GM23338 (cell line): ENCODE measurements around the gene SRCIN1. TPM values are rescaled to one million over a fixed set of nuclear protein-coding genes. Genes with fewer than 3 reads are reported as not detected.

Experiments
- ATAC-seq: fragments of 200-7000 bp; cut with Tn5 transposase; 3 replicates; pipeline ENCODE4 v1.9.1; 2020
- DNase-seq: peaks from one replicate; pipeline ENCODE4 v3.0.0-alpha.2; 2015; ENCODE audit warnings: low spot score
- H2AFZ ChIP-seq: fragments of 200-600 bp; sonication (generic); 2 replicates; pipeline ENCODE4 v1.8.0; 2016; ENCODE audit warnings: antibody characterized with exemption, mild to moderate bottlenecking, moderate library complexity
- H3F3A ChIP-seq: fragments of 200-600 bp; sonication (generic); replicated peaks from 2 replicates; pipeline ENCODE4 v1.8.0; 2017; ENCODE audit warnings: antibody characterized with exemption, mixed run types, low read depth
- H3K27ac ChIP-seq: fragments of 200-600 bp; sonication (generic); 2 replicates; pipeline ENCODE4 v1.6.1; 2016; ENCODE audit warnings: low read depth
- H3K27me3 ChIP-seq: fragments of 200-600 bp; sonication (generic); 2 replicates; pipeline ENCODE4 v1.8.0; 2016; ENCODE audit warnings: mild to moderate bottlenecking, mixed run types, moderate library complexity; ENCODE audit not compliant: insufficient read depth
- H3K36me3 ChIP-seq: fragments of 200-600 bp; sonication (generic); 2 replicates; pipeline ENCODE4 v1.8.0; 2016; ENCODE audit warnings: mild to moderate bottlenecking; ENCODE audit not compliant: insufficient read depth
- H3K4me1 ChIP-seq: fragments of 200-600 bp; sonication (generic); 2 replicates; pipeline ENCODE4 v1.8.0; 2016; ENCODE audit warnings: mild to moderate bottlenecking, moderate library complexity; ENCODE audit not compliant: insufficient read depth
- H3K4me2 ChIP-seq: fragments of 200-600 bp; sonication (generic); 2 replicates; pipeline ENCODE4 v1.7.1; 2017; ENCODE audit warnings: mixed run types
- H3K4me3 ChIP-seq: fragments of 200-600 bp; sonication (generic); 2 replicates; pipeline ENCODE4 v1.6.1; 2016; ENCODE audit warnings: mixed run types
- H3K79me2 ChIP-seq: fragments of 200-600 bp; sonication (generic); replicated peaks from 2 replicates; pipeline ENCODE4 v1.8.0; 2017; ENCODE audit warnings: mild to moderate bottlenecking; ENCODE audit not compliant: insufficient read depth
- H3K9me2 ChIP-seq: fragments of 200-600 bp; sonication (generic); 2 replicates; pipeline ENCODE4 v1.8.0; 2017; ENCODE audit not compliant: insufficient read depth
- H4K20me1 ChIP-seq: fragments of 200-600 bp; sonication (generic); replicated peaks from 2 replicates; pipeline ENCODE4 v1.8.0; 2017; ENCODE audit warnings: mild to moderate bottlenecking; ENCODE audit not compliant: insufficient read depth
- H3K27ac Mint-ChIP-seq: 2 replicates; pipeline ENCODE4 v1.8.0; 2020; ENCODE audit warnings: inconsistent platforms, mild to moderate bottlenecking, moderate library complexity, mixed read lengths
- H3K27me3 Mint-ChIP-seq: 3 replicates; pipeline ENCODE4 v1.8.0; 2022; ENCODE audit warnings: low read depth, mild to moderate bottlenecking, moderate library complexity, mixed read lengths, inconsistent platforms; ENCODE audit not compliant: insufficient read depth, poor library complexity
- H3K36me3 Mint-ChIP-seq: 3 replicates; pipeline ENCODE4 v1.8.0; 2021; ENCODE audit warnings: low read depth, mild to moderate bottlenecking, inconsistent platforms, moderate library complexity, mixed read lengths
- H3K4me1 Mint-ChIP-seq: 3 replicates; pipeline ENCODE4 v1.8.0; 2020; ENCODE audit warnings: mild to moderate bottlenecking, inconsistent platforms, mixed read lengths
- H3K4me3 Mint-ChIP-seq: 3 replicates; pipeline ENCODE4 v1.8.0; 2021; ENCODE audit warnings: moderate library complexity, mild to moderate bottlenecking, inconsistent platforms, mixed read lengths
- H3K9me3 Mint-ChIP-seq: 3 replicates; pipeline ENCODE4 v1.8.0; 2020; ENCODE audit warnings: moderate library complexity, mild to moderate bottlenecking, inconsistent platforms, mixed read lengths
- ETS1 ChIP-seq: IDR thresholded peaks from 2 replicates; pipeline ENCODE4 v1.6.1; 2016; ENCODE audit warnings: antibody characterized with exemption
- EZH2phosphoT487 ChIP-seq: fragments of 200-600 bp; sonication (generic); IDR thresholded peaks from one replicate; pipeline ENCODE4 v1.8.1; 2018; ENCODE audit warnings: antibody characterized with exemption; ENCODE audit not compliant: unreplicated experiment
- NANOG ChIP-seq: IDR thresholded peaks from 2 replicates; pipeline ENCODE4 v1.6.1; 2016; ENCODE audit warnings: antibody characterized with exemption, borderline replicate concordance
- STAT1 ChIP-seq: IDR thresholded peaks from one replicate; pipeline ENCODE4 v1.6.1; 2016; ENCODE audit warnings: antibody characterized with exemption; ENCODE audit not compliant: unreplicated experiment
- ZNF331 ChIP-seq: fragments of 250-450 bp; sonication (Bioruptor Pico); IDR thresholded peaks from 2 replicates; pipeline ENCODE4 v1.5.0; 2020; ENCODE audit warnings: low read depth, mild to moderate bottlenecking, moderate library complexity
- ZNF462 ChIP-seq: fragments of 250-450 bp; sonication (Bioruptor Pico); IDR thresholded peaks from 2 replicates; pipeline ENCODE4 v1.5.0; 2020; ENCODE audit warnings: mild to moderate bottlenecking, moderate library complexity
- polyA plus RNA-seq: library from polyadenylated mRNA; unstranded; fragments of >200 nt; fragmentation: Nextera tagmentation; extraction: Ambion mirVana; gene quantifications from 2 replicates; pipeline ENCODE4 v1.2.1, GENCODE V29; 2016
- total RNA-seq: library from RNA; depleted of rRNA; stranded (reverse); fragments of >200 nt; shearing (Covaris generic); gene quantifications from 2 replicates; pipeline ENCODE4 v1.2.3, GENCODE V29; 2014
- TF ChIP-seq, protein P1 (sequence below), 2 experiments: fragments of 200-600 bp in 1 of 2; sonication (generic) in 1 of 2; conservative IDR thresholded peaks; 2 replicates each; pipeline versions ENCODE4 v1.5.1 to v1.6.1; 2016 to 2017; ENCODE audit warnings: antibody characterized with exemption in 2 of 2, low read depth in 2 of 2, mild to moderate bottlenecking in 2 of 2, moderate library complexity in 1 of 2

The SRCIN1 gene
- total and polyA plus RNA-seq, 2 experiments from 2014 or later = 0.87 to 2.2 TPM

DNA sequence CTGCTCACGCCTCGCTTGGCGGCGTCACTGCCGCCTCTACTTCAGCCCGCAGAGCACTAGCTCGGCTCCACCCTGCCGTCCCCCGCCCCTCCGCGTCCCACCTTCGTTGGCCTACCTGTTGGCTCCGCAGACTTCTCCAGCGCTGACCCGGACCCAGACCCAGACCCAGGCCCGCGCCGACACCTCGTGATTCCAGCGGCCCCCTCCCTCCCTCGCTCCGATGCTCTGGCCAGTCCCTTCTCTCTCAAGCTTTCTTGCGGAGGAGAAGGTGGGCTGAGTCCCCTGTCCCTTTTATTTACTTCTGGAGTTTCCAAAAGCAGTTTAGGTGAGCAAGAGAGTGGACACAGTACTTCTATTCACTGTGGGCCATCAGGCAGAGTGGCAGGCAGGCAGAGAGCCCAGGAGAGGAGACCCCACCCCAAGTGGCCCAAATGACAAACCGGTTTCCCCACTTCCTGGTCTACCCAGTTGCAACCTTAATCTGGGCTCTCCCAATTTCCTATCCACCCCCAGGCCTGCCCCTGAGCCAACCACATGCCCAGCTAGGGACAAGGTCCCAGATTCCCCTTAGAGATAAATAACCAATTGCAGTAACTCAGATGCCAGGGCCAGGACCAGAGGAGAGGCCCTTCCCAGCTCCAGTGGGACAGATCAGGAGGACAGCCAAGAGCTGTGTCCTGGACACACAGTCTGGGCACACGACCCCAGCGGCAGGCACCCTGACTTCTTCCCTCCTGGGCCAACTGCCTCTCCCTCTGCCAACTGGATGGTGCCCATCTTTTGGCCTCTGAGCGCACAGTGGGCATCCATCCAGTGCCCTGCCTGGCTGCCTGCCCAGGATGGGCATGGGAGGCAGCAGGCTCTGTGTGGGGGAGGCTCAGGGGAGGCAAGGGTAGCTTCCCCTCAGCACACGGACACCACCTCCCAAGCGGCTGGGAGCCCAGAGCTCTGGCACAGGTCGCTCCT, 1.2 kb upstream of the SRCIN1 start:
- peak overlapping the region; percentile 92 for H3K4me2 ChIP-seq
- H3K4me3 ChIP-seq = peak overlapping the region; percentile 72
- no peak for TF ChIP-seq ETS1
- TF ChIP-seq, protein P1, sequence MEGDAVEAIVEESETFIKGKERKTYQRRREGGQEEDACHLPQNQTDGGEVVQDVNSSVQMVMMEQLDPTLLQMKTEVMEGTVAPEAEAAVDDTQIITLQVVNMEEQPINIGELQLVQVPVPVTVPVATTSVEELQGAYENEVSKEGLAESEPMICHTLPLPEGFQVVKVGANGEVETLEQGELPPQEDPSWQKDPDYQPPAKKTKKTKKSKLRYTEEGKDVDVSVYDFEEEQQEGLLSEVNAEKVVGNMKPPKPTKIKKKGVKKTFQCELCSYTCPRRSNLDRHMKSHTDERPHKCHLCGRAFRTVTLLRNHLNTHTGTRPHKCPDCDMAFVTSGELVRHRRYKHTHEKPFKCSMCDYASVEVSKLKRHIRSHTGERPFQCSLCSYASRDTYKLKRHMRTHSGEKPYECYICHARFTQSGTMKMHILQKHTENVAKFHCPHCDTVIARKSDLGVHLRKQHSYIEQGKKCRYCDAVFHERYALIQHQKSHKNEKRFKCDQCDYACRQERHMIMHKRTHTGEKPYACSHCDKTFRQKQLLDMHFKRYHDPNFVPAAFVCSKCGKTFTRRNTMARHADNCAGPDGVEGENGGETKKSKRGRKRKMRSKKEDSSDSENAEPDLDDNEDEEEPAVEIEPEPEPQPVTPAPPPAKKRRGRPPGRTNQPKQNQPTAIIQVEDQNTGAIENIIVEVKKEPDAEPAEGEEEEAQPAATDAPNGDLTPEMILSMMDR (conservative IDR thresholded peaks at IDR 0.05; ENCODE audit: low read depth in 2 of 2) = 0 out of 4 replicates have a peak, but pooled peaks of 1 of the 2 experiments have one; percentile 5
- Mint-ChIP-seq H3K27ac (peak overlapping the region; percentile 53; the same call in 1 of the 2 replicates), H3K27me3 (peaks cover 43% of the 10 kb centered on the region), H3K9me3 (peaks cover 7% of the 10 kb centered on the region), H3K4me3 (peak overlapping the region; percentile 74), H3K4me1 (peaks cover 51% of the 10 kb centered on the region), H3K36me3 (peaks cover 8% of the 10 kb centered on the region)
- H3K36me3 ChIP-seq = no peaks in the 10 kb centered on the region
- peak; percentile 63 for DNase-seq
- H3F3A ChIP-seq = peaks cover 27% of the 10 kb centered on the region
- peaks cover 54% of the 10 kb centered on the region for H3K27me3 ChIP-seq
- H2AFZ ChIP-seq = peak overlapping the region; percentile 94; the same call in 1 of the 2 replicates
- no peaks in the 10 kb centered on the region for H3K9me2 ChIP-seq
- H3K4me1 ChIP-seq = peaks cover 62% of the 10 kb centered on the region
- ATAC-seq = peak; percentile 0
- H3K27ac ChIP-seq = peak overlapping the region; percentile 32; the same call in 1 of the 2 replicates
- no peaks in the 10 kb centered on the region for H3K79me2 ChIP-seq
- H4K20me1 ChIP-seq = no peaks in the 10 kb centered on the region

- Mint-ChIP-seq H3K36me3 (no peaks in the 10 kb centered on the region), H3K27me3 (peaks cover 54% of the 10 kb centered on the region), H3K27ac (no peak overlapping the region), H3K9me3 (no peaks in the 10 kb centered on the region; the same call in 2 of the 3 replicates), H3K4me3 (peak overlapping the region; percentile 72), H3K4me1 (peaks cover 66% of the 10 kb centered on the region)
- Histone ChIP-seq H3K4me2 (peak overlapping the region; percentile 90), H3K27me3 (peaks cover 69% of the 10 kb centered on the region), H3F3A (peaks cover 19% of the 10 kb centered on the region), H4K20me1 (no peaks in the 10 kb centered on the region), H3K4me3 (peak overlapping the region; percentile 64), H2AFZ (no peak overlapping the region), H3K4me1 (peaks cover 71% of the 10 kb centered on the region), H3K79me2 (no peaks in the 10 kb centered on the region), H3K27ac (no peak overlapping the region), H3K36me3 (no peaks in the 10 kb centered on the region), H3K9me2 (no peaks in the 10 kb centered on the region)
- DNase-seq (peak; percentile 82), ATAC-seq (peak; percentile 1; the same call in 2 of the 3 replicates)
- TF ChIP-seq EZH2phosphoT487 (no peak), NANOG (no peak), STAT1 (no peak), ZNF462 (CRISPR knock-in tag) (no peak), ZNF331 (no peak)
- TF ChIP-seq, protein P1 (conservative IDR thresholded peaks at IDR 0.05; ENCODE audit: low read depth in 2 of 2) = no peak
Observed at GRCh38 chr17:38605411-38605840, 326 bp downstream of the SRCIN1 start.
